GM23338 (cell line): Measurements from ENCODE around the gene AVP.
"Not testable (repeated sequence)": the region's sequence is repeated elsewhere in the genome, so short reads cannot be mapped to it uniquely, and the experiment has no call there.

Source experiments
- CTCF ChIP-seq, 2 experiments: fragments of 200-600 bp in 1 of 2; sonication (generic) in 1 of 2; conservative IDR thresholded peaks; 2 replicates each; pipeline versions ENCODE4 v1.5.1 to v1.6.1; 2016 to 2017; ENCODE audit warnings: antibody characterized with exemption in 2 of 2, low read depth in 2 of 2, mild to moderate bottlenecking in 2 of 2, moderate library complexity in 1 of 2
- EZH2 ChIP-seq: fragments of 200-600 bp; sonication (generic); IDR thresholded peaks from one replicate; pipeline ENCODE4 v1.8.0; 2017; ENCODE audit warnings: antibody characterized with exemption, mild to moderate bottlenecking, low read depth; ENCODE audit not compliant: unreplicated experiment
- EZH2phosphoT487 ChIP-seq: fragments of 200-600 bp; sonication (generic); IDR thresholded peaks from one replicate; pipeline ENCODE4 v1.8.1; 2018; ENCODE audit warnings: antibody characterized with exemption; ENCODE audit not compliant: unreplicated experiment
- JUNB ChIP-seq: IDR thresholded peaks from one replicate; pipeline ENCODE4 v1.6.1; 2016; ENCODE audit warnings: antibody characterized with exemption; ENCODE audit not compliant: unreplicated experiment
- NANOG ChIP-seq: IDR thresholded peaks from 2 replicates; pipeline ENCODE4 v1.6.1; 2016; ENCODE audit warnings: antibody characterized with exemption, borderline replicate concordance
- POLR2AphosphoS5 ChIP-seq: IDR thresholded peaks from 2 replicates; pipeline ENCODE4 v1.6.1; 2016; ENCODE audit warnings: antibody characterized with exemption, low read depth
- TF ChIP-seq, protein P1 (sequence below): IDR thresholded peaks from one replicate; pipeline ENCODE4 v1.6.1; 2018; ENCODE audit warnings: antibody characterized with exemption; ENCODE audit not compliant: unreplicated experiment

GRCh38 chr20:3073251-3073643, 11.3 kb downstream of the AVP start:
- TF ChIP-seq CTCF (conservative IDR thresholded peaks at IDR 0.05; ENCODE audit: low read depth in 2 of 2); EZH2phosphoT487; POLR2AphosphoS5; EZH2; JUNB; NANOG: not testable (repeated sequence)
- TF ChIP-seq, protein P1, sequence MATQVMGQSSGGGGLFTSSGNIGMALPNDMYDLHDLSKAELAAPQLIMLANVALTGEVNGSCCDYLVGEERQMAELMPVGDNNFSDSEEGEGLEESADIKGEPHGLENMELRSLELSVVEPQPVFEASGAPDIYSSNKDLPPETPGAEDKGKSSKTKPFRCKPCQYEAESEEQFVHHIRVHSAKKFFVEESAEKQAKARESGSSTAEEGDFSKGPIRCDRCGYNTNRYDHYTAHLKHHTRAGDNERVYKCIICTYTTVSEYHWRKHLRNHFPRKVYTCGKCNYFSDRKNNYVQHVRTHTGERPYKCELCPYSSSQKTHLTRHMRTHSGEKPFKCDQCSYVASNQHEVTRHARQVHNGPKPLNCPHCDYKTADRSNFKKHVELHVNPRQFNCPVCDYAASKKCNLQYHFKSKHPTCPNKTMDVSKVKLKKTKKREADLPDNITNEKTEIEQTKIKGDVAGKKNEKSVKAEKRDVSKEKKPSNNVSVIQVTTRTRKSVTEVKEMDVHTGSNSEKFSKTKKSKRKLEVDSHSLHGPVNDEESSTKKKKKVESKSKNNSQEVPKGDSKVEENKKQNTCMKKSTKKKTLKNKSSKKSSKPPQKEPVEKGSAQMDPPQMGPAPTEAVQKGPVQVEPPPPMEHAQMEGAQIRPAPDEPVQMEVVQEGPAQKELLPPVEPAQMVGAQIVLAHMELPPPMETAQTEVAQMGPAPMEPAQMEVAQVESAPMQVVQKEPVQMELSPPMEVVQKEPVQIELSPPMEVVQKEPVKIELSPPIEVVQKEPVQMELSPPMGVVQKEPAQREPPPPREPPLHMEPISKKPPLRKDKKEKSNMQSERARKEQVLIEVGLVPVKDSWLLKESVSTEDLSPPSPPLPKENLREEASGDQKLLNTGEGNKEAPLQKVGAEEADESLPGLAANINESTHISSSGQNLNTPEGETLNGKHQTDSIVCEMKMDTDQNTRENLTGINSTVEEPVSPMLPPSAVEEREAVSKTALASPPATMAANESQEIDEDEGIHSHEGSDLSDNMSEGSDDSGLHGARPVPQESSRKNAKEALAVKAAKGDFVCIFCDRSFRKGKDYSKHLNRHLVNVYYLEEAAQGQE, result not testable (repeated sequence)
